HCT116 (cell line): Measurements from ENCODE around the gene FBXO42. TPM values are rescaled to one million over a fixed set of nuclear protein-coding genes. Genes with fewer than 3 reads are reported as not detected.

Experiments used
- CBX3 ChIP-seq: IDR thresholded peaks from 2 replicates; pipeline ENCODE4 v1.6.1; 2012; ENCODE audit warnings: low read depth
- CEBPB ChIP-seq: IDR thresholded peaks from 2 replicates; pipeline ENCODE4 v1.6.1; 2012; ENCODE audit warnings: low read depth
- EGR1 ChIP-seq: IDR thresholded peaks from 2 replicates; pipeline ENCODE4 v1.6.1; 2012; ENCODE audit warnings: low read depth
- EZH2phosphoT487 ChIP-seq: fragments of 200-600 bp; IDR thresholded peaks from 2 replicates; pipeline ENCODE4 v1.6.1; 2018; ENCODE audit warnings: antibody characterized with exemption, borderline replicate concordance
- POLR2AphosphoS5 ChIP-seq: IDR thresholded peaks from 2 replicates; pipeline ENCODE4 v1.6.1; 2011; ENCODE audit warnings: mild to moderate bottlenecking, low read depth, low read length, moderate library complexity
- RAD21 ChIP-seq: IDR thresholded peaks from 2 replicates; pipeline ENCODE4 v1.6.1; 2012; ENCODE audit warnings: low read depth, mild to moderate bottlenecking
- ZNF274 ChIP-seq: fragments of 200-500 bp; sonication (Bioruptor generic); IDR thresholded peaks from 2 replicates; pipeline ENCODE4 v1.6.1; 2014; ENCODE audit warnings: mild to moderate bottlenecking, low read depth, low read length, inconsistent platforms
- total RNA-seq: library from RNA; stranded (reverse); gene quantifications from one replicate; pipeline ENCODE4 v1.2.1, GENCODE V29; 2021; ENCODE audit not compliant: unreplicated experiment
- TF ChIP-seq, protein P1 (sequence below), 3 experiments: fragments of 200-600 bp in 1 of 3; sonication (generic) in 1 of 3; IDR thresholded peaks in 2 of 3; conservative IDR thresholded peaks in 1 of 3; 2 replicates each; pipeline ENCODE4 v1.5.1; 2012 to 2017; ENCODE audit warnings: low read depth in 2 of 3, low read length in 2 of 3, antibody characterized with exemption in 1 of 3, borderline replicate concordance in 1 of 3, control low read depth in 1 of 3, mild to moderate bottlenecking in 1 of 3, mixed read lengths in 1 of 3, mixed run types in 1 of 3, moderate library complexity in 1 of 3; ENCODE audit not compliant: insufficient read depth in 1 of 3
- TF ChIP-seq, protein P2 (sequence below): IDR thresholded peaks from 2 replicates; pipeline ENCODE4 v1.6.1; 2012; ENCODE audit warnings: low read depth

Gene FBXO42
- total RNA-seq, 1 experiment from 2014 or later = 20.6 TPM

DNA sequence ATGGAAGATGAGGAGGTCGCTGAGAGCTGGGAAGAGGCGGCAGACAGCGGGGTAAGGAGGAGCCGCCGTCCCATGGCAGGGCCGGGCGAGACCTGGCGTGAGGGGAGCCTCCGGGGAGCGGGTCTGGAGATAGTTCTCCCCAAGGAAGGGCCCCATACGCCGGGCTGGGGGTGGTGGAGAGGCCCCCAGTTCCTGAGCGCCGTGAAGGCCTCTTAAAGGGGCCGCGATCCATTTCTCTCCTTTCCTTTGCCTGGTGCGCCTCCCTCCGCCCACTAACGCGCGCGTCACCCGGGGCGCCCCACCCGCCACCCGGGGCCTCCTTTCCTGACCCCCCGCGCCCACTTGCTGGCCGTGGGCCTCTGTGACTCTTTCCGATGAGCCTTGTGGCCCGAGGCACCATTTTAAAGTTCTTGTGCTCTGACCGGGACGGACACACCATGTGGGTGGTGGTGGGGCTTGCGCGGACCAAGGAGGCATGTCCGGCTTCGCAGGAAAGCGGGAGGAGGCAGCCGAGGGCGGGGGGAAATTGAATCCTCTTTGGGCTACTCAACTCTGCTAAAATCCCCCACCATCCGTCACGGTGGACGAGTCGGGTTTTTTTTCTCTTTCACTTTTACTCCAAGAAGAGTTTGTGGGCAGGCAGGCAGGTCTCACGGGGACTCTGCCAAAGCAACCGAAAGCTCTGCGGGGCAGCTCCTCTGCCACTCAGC is 15.1 kb upstream of the FBXO42 start (continued):
- TF ChIP-seq CEBPB (no peak), RAD21 (no peak), POLR2AphosphoS5 (peak; percentile 86), EZH2phosphoT487 (no peak), CBX3 (no peak), EGR1 (no peak), ZNF274 (no peak)
- TF ChIP-seq, protein P1, sequence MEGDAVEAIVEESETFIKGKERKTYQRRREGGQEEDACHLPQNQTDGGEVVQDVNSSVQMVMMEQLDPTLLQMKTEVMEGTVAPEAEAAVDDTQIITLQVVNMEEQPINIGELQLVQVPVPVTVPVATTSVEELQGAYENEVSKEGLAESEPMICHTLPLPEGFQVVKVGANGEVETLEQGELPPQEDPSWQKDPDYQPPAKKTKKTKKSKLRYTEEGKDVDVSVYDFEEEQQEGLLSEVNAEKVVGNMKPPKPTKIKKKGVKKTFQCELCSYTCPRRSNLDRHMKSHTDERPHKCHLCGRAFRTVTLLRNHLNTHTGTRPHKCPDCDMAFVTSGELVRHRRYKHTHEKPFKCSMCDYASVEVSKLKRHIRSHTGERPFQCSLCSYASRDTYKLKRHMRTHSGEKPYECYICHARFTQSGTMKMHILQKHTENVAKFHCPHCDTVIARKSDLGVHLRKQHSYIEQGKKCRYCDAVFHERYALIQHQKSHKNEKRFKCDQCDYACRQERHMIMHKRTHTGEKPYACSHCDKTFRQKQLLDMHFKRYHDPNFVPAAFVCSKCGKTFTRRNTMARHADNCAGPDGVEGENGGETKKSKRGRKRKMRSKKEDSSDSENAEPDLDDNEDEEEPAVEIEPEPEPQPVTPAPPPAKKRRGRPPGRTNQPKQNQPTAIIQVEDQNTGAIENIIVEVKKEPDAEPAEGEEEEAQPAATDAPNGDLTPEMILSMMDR (IDR thresholded peaks at IDR 0.05 in 2 of 3, conservative IDR thresholded peaks at IDR 0.05 in 1 of 3; ENCODE audit: borderline replicate concordance in 1 of 3, insufficient read depth in 1 of 3, low read depth in 2 of 3, low read length in 2 of 3) = no peak
- TF ChIP-seq, protein P2, sequence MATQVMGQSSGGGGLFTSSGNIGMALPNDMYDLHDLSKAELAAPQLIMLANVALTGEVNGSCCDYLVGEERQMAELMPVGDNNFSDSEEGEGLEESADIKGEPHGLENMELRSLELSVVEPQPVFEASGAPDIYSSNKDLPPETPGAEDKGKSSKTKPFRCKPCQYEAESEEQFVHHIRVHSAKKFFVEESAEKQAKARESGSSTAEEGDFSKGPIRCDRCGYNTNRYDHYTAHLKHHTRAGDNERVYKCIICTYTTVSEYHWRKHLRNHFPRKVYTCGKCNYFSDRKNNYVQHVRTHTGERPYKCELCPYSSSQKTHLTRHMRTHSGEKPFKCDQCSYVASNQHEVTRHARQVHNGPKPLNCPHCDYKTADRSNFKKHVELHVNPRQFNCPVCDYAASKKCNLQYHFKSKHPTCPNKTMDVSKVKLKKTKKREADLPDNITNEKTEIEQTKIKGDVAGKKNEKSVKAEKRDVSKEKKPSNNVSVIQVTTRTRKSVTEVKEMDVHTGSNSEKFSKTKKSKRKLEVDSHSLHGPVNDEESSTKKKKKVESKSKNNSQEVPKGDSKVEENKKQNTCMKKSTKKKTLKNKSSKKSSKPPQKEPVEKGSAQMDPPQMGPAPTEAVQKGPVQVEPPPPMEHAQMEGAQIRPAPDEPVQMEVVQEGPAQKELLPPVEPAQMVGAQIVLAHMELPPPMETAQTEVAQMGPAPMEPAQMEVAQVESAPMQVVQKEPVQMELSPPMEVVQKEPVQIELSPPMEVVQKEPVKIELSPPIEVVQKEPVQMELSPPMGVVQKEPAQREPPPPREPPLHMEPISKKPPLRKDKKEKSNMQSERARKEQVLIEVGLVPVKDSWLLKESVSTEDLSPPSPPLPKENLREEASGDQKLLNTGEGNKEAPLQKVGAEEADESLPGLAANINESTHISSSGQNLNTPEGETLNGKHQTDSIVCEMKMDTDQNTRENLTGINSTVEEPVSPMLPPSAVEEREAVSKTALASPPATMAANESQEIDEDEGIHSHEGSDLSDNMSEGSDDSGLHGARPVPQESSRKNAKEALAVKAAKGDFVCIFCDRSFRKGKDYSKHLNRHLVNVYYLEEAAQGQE = no peak
